Endodermal cell (in vitro differentiated cells): ENCODE results near the gene EDEM3. TPM values are rescaled to one million over a fixed set of nuclear protein-coding genes. Genes with fewer than 3 reads are reported as not detected.

ENCODE experiments used
- DNase-seq: peaks from one replicate; pipeline ENCODE4 v3.0.0-alpha.2; 2017
- H3K27ac ChIP-seq: 2 replicates; pipeline ENCODE4 v1.5.1; 2013; ENCODE audit warnings: mild to moderate bottlenecking, low read depth, low read length, moderate library complexity
- H3K27me3 ChIP-seq: 2 replicates; pipeline ENCODE4 v1.6.1; 2013; ENCODE audit warnings: mild to moderate bottlenecking, low read length, moderate library complexity; ENCODE audit not compliant: insufficient read depth, control insufficient read depth, poor library complexity, severe bottlenecking
- H3K36me3 ChIP-seq: 2 replicates; pipeline ENCODE4 v1.7.0; 2013; ENCODE audit warnings: mild to moderate bottlenecking, low read length, moderate library complexity; ENCODE audit not compliant: control insufficient read depth, insufficient read depth
- H3K4me1 ChIP-seq: one replicate; pipeline ENCODE4 v1.7.0; 2013; ENCODE audit warnings: low read length; ENCODE audit not compliant: control insufficient read depth, insufficient read depth
- H3K4me3 ChIP-seq: 2 replicates; pipeline ENCODE4 v1.5.1; 2013; ENCODE audit warnings: mild to moderate bottlenecking, low read length, moderate library complexity
- H3K9ac ChIP-seq: 2 replicates; pipeline ENCODE4 v1.6.1; 2013; ENCODE audit warnings: mild to moderate bottlenecking, low read length, moderate library complexity; ENCODE audit not compliant: poor library complexity, severe bottlenecking; ENCODE audit errors: extremely low read depth
- H3K9me3 ChIP-seq: 2 replicates; pipeline ENCODE4 v1.6.1; 2013; ENCODE audit warnings: mild to moderate bottlenecking, low read length, moderate library complexity; ENCODE audit not compliant: control insufficient read depth
- H3K27ac Mint-ChIP-seq: 2 replicates; pipeline ENCODE4 v1.8.0; 2020; ENCODE audit warnings: mixed read lengths
- H3K27me3 Mint-ChIP-seq: 2 replicates; pipeline ENCODE4 v1.8.0; 2021; ENCODE audit warnings: mild to moderate bottlenecking, mixed read lengths; ENCODE audit not compliant: insufficient read depth
- H3K36me3 Mint-ChIP-seq: 2 replicates; pipeline ENCODE4 v1.8.0; 2020; ENCODE audit warnings: low read depth, mixed read lengths
- H3K4me1 Mint-ChIP-seq: 2 replicates; pipeline ENCODE4 v1.8.0; 2020; ENCODE audit warnings: mixed read lengths
- H3K4me3 Mint-ChIP-seq: 2 replicates; pipeline ENCODE4 v1.8.0; 2020; ENCODE audit warnings: mild to moderate bottlenecking, moderate library complexity, mixed read lengths
- H3K9me3 Mint-ChIP-seq: 2 replicates; pipeline ENCODE4 v1.8.0; 2020; ENCODE audit warnings: mild to moderate bottlenecking, mixed read lengths
- CTCF ChIP-seq: fragments of 200-600 bp; sonication (generic); conservative IDR thresholded peaks from 2 replicates; pipeline ENCODE4 v1.5.0; 2021; ENCODE audit warnings: antibody characterized with exemption, mild to moderate bottlenecking
- WGBS, 2 experiments: methylation state at CpG; one replicate each; pipeline versions ENCODE4 v1.1.5 to v1.1.7; 2013; ENCODE audit warnings: missing lambda C conversion rate in 2 of 2, mixed read lengths in 1 of 2; ENCODE audit not compliant: insufficient coverage in 1 of 2, insufficient read length in 1 of 2; 5-methylcytosine and 5-hydroxymethylcytosine counted together
- total RNA-seq, 2 donors: library from RNA; stranded (reverse); fragmentation: NEBNext Ultra II Directional in 1 of 2; extraction: Animal tissue kit (Norgen Biotek cat#: 25700) in 1 of 2; gene quantifications; 2 replicates in 1 of 2; 3 replicates in 1 of 2; pipeline ENCODE4 v1.2.1, GENCODE V29; 2021

The EDEM3 gene
- total RNA-seq, 2 donors from 2014 or later, result 17.0 to 22.0 TPM

- no peak overlapping the region for H3K4me3 ChIP-seq
- no peak for DNase-seq
- TF ChIP-seq CTCF, result no peak
- no peak overlapping the region for H3K9ac ChIP-seq
- no peak overlapping the region for H3K27ac Mint-ChIP-seq
- peaks cover 21% of the 10 kb centered on the region for H3K27me3 ChIP-seq
- H3K4me1 Mint-ChIP-seq, result peaks cover 13% of the 10 kb centered on the region
- no peaks in the 10 kb centered on the region for H3K36me3 Mint-ChIP-seq
- H3K4me3 Mint-ChIP-seq, result no peak overlapping the region
- no peaks in the 10 kb centered on the region for H3K36me3 ChIP-seq
- H3K4me1 ChIP-seq, result no peaks in the 10 kb centered on the region
- H3K9me3 ChIP-seq, result no peaks in the 10 kb centered on the region
- no peaks in the 10 kb centered on the region for H3K9me3 Mint-ChIP-seq
- WGBS, 2 experiments, result 66 to 79% methylated on average over 7 to 10 of the region's 10 CpGs
- no peak overlapping the region for H3K27ac ChIP-seq
- peaks cover 20% of the 10 kb centered on the region for H3K27me3 Mint-ChIP-seq
Observed at GRCh38 chr1:184757406-184757805, 2.7 kb upstream of the EDEM3 start.

GRCh38 chr1:184755226-184756065 is 788 bp upstream of the EDEM3 start:
- WGBS, 2 experiments, result 16 to 23% methylated on average over 16 to 27 of the region's 27 CpGs
- Histone ChIP-seq H3K9me3 (no peaks in the 10 kb centered on the region), H3K36me3 (no peaks in the 10 kb centered on the region), H3K27me3 (peaks cover 21% of the 10 kb centered on the region), H3K9ac (peak overlapping the region; percentile 45), H3K27ac (no peak overlapping the region), H3K4me3 (peak overlapping the region; percentile 94), H3K4me1 (no peaks in the 10 kb centered on the region)
- Mint-ChIP-seq H3K4me3 (peak overlapping the region; percentile 90), H3K27ac (peak overlapping the region; percentile 42), H3K9me3 (no peaks in the 10 kb centered on the region), H3K4me1 (peaks cover 13% of the 10 kb centered on the region), H3K27me3 (peaks cover 20% of the 10 kb centered on the region), H3K36me3 (no peaks in the 10 kb centered on the region)
- no peak for TF ChIP-seq CTCF
- DNase-seq, result no peak

GRCh38 chr1:184753608-184754475 is 816 bp downstream of the EDEM3 start:
- Mint-ChIP-seq H3K4me1 (peaks cover 9% of the 10 kb centered on the region), H3K27ac (peak overlapping the region; percentile 87)

More at GRCh38 chr1:184753608-184754475, 816 bp downstream of the EDEM3 start:
- H3K4me3 Mint-ChIP-seq, result peak overlapping the region; percentile 90
- peak overlapping the region; percentile 94 for H3K4me3 ChIP-seq
- no peaks in the 10 kb centered on the region for H3K9me3 ChIP-seq
- no peaks in the 10 kb centered on the region for H3K36me3 ChIP-seq
- no peaks in the 10 kb centered on the region for H3K4me1 ChIP-seq
- peak; percentile 83 for DNase-seq
- H3K27me3 Mint-ChIP-seq, result peaks cover 20% of the 10 kb centered on the region
- 5 to 9% methylated on average over 12 to 40 of the region's 43 CpGs for WGBS, 2 experiments
- no peaks in the 10 kb centered on the region for H3K9me3 Mint-ChIP-seq
- TF ChIP-seq CTCF, result no peak
- H3K27me3 ChIP-seq, result peaks cover 21% of the 10 kb centered on the region
- no peaks in the 10 kb centered on the region for H3K36me3 Mint-ChIP-seq
- H3K27ac ChIP-seq, result peak overlapping the region; percentile 62
- peak overlapping the region; percentile 26 for H3K9ac ChIP-seq
